HG03558 (cell line): ENCODE measurements around the gene DCDC2B.
"Not testable (repeated sequence)": the region's sequence is repeated elsewhere in the genome, so short reads cannot be mapped to it uniquely, and the experiment has no call there.

Experiments used
- ATAC-seq: cut with Tn5 transposase; IDR thresholded peaks from one replicate; pipeline ENCODE4 v1.9.1; 2021; ENCODE audit warnings: moderate number of reproducible peaks; ENCODE audit not compliant: unreplicated experiment; ENCODE audit errors: extremely low read depth

Gene DCDC2B

GRCh38 chr1:32255072-32256071, 46.5 kb downstream of the DCDC2B start:
- ATAC-seq: no peak

DNA sequence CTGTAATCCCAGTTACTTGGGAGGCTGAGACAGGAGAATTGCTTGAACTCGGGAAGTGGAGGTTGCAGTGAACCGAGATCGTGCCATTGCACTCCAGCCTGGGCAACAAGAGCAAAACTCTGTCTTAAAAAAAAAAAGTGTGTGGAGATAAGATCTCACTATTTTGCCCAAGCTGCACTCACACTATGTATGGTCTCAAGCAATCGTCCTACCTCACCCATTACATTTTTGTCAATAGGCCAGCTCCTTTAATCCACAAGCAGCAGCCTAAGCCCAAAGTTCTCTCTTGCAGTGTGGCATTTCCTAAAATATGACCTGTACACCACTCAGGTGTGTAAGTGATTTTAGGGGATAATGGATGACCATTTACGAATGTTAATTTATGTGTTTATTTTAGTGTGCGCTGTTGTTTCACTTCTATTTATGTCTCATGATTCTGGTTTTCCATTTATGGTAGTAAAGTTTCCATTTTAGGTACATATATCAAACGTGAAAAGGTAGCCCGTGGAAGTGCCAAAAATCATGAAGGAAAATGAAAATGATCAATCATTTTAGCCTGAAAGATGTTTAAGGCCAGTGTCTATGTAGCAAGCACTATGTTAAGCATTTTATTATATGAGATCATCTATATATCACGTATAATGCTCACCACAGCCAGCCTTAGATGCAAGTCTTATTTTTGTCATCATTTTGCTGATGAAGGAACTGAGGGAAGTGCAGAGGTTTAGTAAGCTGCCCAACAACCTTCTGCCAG, 47.8 kb downstream of the DCDC2B start:
- ATAC-seq: no peak

DNA sequence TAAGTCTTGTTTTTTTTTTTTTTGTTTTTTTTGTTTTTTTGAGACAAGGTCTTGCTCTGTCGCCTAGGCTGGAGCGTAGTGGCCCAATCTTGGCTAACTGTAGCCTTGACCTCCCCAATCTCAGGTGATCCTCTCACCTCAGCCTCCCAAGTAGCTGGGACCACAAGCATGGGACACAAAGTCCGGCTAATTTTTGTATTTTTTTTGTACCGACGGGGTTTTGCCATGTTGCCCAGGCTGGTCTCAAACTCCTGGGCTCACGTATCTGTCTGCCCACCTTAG, 48.3 kb downstream of the DCDC2B start:
- no peak for ATAC-seq

GRCh38 chr1:32263236-32263593, 54.3 kb downstream of the DCDC2B start:
- not testable (repeated sequence) for ATAC-seq

- no peak for ATAC-seq
Observed at GRCh38 chr1:32263744-32264143, 54.9 kb downstream of the DCDC2B start.
